Progenitor cell of endocrine pancreas (in vitro differentiated cells): Measurements from ENCODE around the gene WNT3A. TPM values are rescaled to one million over a fixed set of nuclear protein-coding genes. Genes with fewer than 3 reads are reported as not detected.

Experiments
- DNase-seq: peaks from one replicate; pipeline ENCODE4 v3.0.0; 2021; ENCODE audit warnings: low spot score; ENCODE audit not compliant: unreplicated experiment
- H3K27ac Mint-ChIP-seq: 2 replicates; pipeline ENCODE4 v1.8.0; 2021; ENCODE audit warnings: mild to moderate bottlenecking, moderate library complexity, mixed read lengths
- H3K27me3 Mint-ChIP-seq: 2 replicates; pipeline ENCODE4 v1.8.0; 2021; ENCODE audit warnings: mixed read lengths
- H3K36me3 Mint-ChIP-seq: 2 replicates; pipeline ENCODE4 v1.8.0; 2022; ENCODE audit warnings: mixed read lengths; ENCODE audit not compliant: insufficient read depth
- H3K4me1 Mint-ChIP-seq: 2 replicates; pipeline ENCODE4 v1.8.0; 2021; ENCODE audit warnings: low read depth, mixed read lengths
- H3K4me3 Mint-ChIP-seq: 2 replicates; pipeline ENCODE4 v1.8.0; 2021; ENCODE audit warnings: low read depth, mild to moderate bottlenecking, moderate library complexity, mixed read lengths
- H3K9me3 Mint-ChIP-seq: 2 replicates; pipeline ENCODE4 v1.8.0; 2021; ENCODE audit warnings: low read depth, mixed read lengths
- total RNA-seq: library from RNA; stranded (reverse); gene quantifications from 2 replicates; pipeline ENCODE4 v1.2.1, GENCODE V29; 2021
- TF ChIP-seq, protein P1 (sequence below): fragments of 200-600 bp; sonication (generic); IDR thresholded peaks from one replicate; pipeline ENCODE4 v1.5.0; 2021; ENCODE audit warnings: antibody characterized with exemption, mild to moderate bottlenecking; ENCODE audit not compliant: unreplicated experiment

WNT3A gene
- total RNA-seq, 1 donor from 2014 or later, result not detected

DNA sequence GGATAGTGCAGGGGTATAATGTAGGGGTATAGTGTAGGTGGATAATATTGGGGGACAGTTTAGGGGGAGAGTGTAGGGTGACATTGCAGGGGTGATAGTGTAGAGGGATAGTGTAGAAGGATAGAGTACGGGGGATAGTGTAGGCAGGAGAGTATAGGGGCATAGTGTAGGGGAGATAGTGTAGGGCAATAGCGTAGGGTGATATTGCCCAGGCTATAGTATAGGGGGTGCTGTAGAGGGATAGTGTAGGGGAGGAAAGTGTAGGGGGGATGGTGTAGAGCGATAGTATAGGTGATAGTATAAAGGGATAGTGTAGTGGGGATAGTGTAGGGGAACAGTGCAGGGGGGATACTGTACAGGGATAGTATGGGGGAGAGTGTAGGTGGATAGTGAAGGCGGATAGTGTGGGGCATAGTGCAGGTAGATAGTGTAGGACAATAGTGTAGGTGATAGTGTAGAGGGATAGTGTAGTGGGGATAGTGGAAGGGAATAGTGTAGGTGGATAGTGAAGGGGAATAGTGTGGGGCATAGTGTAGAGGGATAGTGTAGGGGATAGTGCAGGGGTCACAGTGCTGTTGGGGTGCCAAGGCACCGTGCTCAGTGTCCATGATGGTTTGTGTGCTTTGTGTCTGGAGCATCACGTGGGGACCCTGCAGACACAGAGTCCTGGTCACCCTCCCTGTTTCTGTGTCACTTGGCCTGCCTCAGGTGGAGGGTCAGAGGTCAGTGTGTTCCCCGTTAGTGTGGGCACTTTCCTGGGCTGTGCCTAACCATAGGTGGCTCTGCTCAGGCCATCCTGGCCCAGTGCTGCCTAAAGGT, 65.2 kb downstream of the WNT3A start:
- H3K4me3 Mint-ChIP-seq, result no peak overlapping the region
- no peak overlapping the region for H3K27ac Mint-ChIP-seq
- H3K36me3 Mint-ChIP-seq, result no peaks in the 10 kb centered on the region
- TF ChIP-seq, protein P1, sequence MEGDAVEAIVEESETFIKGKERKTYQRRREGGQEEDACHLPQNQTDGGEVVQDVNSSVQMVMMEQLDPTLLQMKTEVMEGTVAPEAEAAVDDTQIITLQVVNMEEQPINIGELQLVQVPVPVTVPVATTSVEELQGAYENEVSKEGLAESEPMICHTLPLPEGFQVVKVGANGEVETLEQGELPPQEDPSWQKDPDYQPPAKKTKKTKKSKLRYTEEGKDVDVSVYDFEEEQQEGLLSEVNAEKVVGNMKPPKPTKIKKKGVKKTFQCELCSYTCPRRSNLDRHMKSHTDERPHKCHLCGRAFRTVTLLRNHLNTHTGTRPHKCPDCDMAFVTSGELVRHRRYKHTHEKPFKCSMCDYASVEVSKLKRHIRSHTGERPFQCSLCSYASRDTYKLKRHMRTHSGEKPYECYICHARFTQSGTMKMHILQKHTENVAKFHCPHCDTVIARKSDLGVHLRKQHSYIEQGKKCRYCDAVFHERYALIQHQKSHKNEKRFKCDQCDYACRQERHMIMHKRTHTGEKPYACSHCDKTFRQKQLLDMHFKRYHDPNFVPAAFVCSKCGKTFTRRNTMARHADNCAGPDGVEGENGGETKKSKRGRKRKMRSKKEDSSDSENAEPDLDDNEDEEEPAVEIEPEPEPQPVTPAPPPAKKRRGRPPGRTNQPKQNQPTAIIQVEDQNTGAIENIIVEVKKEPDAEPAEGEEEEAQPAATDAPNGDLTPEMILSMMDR, result no peak
- H3K4me1 Mint-ChIP-seq, result no peaks in the 10 kb centered on the region
- H3K9me3 Mint-ChIP-seq, result no peaks in the 10 kb centered on the region
- peaks cover 34% of the 10 kb centered on the region for H3K27me3 Mint-ChIP-seq
- DNase-seq, result no peak

DNA sequence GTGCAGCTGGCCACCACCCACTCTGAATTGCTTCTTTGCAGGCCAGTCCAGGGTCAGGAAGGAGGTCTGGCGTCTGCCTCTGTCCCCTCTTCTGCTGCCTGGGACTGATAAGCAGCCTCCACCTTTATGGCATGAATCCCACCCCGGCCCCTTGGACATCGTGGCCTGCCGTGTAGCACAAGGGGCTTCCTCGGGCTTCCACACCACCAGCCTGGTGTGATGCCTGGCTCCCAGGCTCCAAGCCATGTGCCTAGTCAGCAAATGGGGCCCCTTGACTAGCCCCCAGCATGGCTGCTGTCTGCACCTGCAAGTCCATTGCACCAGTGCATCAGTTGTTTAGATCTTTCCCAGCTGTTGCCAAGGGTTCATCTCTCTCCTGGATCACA, 65.9 kb downstream of the WNT3A start:
- no peak for DNase-seq
- TF ChIP-seq, protein P1, result no peak
- Mint-ChIP-seq H3K27me3 (peaks cover 32% of the 10 kb centered on the region), H3K9me3 (no peaks in the 10 kb centered on the region), H3K4me3 (no peak overlapping the region), H3K27ac (no peak overlapping the region), H3K36me3 (no peaks in the 10 kb centered on the region), H3K4me1 (no peaks in the 10 kb centered on the region)

DNA sequence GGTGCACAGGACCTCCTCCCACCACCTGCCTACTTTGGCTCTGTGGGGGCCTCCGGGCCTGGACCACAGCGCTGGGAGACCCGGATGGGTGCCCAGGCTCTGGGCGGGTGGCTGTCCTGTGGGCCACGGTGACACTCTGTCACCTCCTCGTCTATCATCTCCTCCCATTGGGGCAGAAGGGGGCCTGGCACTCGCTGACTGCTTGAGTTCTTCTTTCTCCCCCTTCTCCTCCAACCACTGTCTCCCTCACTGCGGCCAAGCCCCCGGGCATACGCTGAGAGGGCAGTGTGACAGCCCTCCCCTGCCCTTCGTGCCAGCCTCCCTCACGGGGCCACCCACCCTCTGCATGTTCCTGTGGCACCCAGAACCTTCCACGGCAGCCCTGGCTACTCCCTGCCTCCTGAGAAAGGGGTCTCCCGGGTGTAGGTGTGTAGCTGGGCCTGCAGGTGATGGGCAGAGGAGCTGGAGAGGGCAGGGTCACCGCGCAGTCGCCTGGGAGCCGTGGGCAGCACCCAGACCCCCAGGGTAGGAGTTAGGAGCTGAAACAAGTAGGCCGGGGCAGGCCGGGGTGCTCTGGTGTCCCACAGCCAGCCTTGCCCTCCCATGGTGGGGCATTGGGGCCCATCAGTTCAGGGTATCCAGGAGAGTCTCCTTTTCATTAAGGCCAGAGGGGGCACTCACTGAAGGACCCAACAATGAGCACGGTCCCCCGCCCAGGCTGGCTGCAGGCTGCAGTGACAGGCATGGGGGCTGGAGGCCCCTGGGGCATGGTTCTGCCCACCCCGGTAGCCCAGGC, 66.5 kb downstream of the WNT3A start:
- H3K4me3 Mint-ChIP-seq, result no peak overlapping the region
- H3K4me1 Mint-ChIP-seq, result no peaks in the 10 kb centered on the region
- peaks cover 32% of the 10 kb centered on the region for H3K27me3 Mint-ChIP-seq
- no peaks in the 10 kb centered on the region for H3K36me3 Mint-ChIP-seq
- TF ChIP-seq, protein P1, result no peak
- DNase-seq, result no peak
- H3K27ac Mint-ChIP-seq, result no peak overlapping the region
- H3K9me3 Mint-ChIP-seq, result no peaks in the 10 kb centered on the region

DNA sequence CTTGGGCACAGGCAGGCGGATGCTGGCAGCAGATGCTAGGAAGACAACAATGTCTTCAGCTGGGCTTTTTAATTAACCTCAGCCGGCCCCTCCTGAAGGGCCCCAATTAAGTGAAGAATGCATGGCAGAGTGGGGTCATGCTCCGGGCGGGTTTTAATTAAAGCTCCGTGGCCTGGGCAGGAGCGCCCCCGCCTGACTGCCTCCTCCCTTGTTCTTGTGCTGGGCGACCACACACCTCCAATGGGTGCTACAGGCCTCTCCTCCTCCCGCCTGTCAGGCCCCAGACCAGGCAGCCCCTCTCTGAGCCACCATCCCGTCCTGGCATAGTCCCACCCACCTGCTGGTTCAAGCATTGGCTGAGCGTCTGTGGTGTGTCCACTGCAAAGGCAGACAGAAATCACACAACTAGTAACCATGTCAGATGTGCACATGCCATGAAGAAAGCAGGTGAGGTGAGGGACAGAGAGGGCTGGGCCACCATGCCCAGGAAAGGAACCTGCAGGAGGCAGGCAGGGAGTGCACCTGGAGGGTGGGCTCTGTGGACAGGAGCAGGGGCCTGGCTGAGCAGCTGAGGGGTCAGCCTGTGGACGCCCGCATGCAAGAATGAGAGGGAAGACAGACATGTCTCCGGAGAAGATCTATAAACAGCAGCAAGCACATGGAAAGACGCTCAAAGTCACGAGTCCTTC, 67.2 kb downstream of the WNT3A start:
- TF ChIP-seq, protein P1, result no peak

More for the DNA sequence above, 67.2 kb downstream of the WNT3A start:
- DNase-seq, result no peak
- Mint-ChIP-seq H3K4me3 (no peak overlapping the region), H3K27me3 (peaks cover 32% of the 10 kb centered on the region), H3K27ac (no peak overlapping the region), H3K36me3 (no peaks in the 10 kb centered on the region), H3K4me1 (no peaks in the 10 kb centered on the region), H3K9me3 (no peaks in the 10 kb centered on the region)
